HG02759 (cell line): ENCODE data around the gene NRARP.

Experiments used
- ATAC-seq: cut with Tn5 transposase; IDR thresholded peaks from one replicate; pipeline ENCODE4 v1.9.1; 2021; ENCODE audit warnings: mild to moderate bottlenecking, moderate library complexity; ENCODE audit not compliant: unreplicated experiment

NRARP gene

DNA sequence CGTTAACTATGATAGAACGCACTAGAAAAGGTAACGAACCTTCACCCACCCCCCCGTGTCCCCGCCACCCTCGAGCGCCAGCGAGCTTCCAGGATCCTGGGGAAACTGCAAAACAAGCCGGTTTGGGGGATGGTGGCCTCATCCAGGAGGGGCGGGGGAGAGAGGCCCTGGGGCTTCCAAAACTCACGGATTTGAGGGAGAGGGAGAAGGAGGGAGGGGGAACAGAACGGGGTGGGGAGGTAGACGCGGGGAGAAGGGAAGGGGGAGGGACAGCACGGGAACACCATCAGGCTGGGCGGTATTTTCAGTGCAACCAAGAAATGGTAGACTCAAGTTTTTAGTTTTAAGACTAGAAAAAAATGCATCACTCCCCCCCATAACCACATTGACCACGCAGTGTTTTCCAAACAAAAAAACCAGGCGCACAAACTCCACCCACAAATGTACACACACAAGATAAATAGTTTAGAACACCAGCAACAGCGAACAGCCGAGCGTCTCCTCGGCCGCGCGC is 1.4 kb downstream of the NRARP start:
- ATAC-seq, result no peak

DNA sequence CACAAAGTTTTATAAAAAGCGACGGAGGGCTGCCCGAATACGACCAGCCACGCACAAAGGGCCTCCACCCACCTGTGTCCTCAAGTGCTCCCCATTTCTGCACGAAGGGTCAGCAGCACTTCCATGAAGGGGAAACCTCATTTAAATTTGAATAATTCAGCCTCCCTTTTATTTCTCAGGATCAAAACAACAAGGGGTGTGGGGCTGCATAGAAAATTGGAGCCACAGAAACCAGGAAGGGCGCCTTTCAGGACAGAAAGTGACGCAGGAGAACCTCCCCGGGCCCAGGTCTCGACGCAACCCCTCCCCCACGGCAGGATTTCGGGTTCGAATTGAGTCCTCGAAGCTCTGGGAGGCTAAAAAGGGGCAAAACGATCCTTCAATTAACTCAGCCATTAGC is 2.1 kb downstream of the NRARP start:
- no peak for ATAC-seq

DNA sequence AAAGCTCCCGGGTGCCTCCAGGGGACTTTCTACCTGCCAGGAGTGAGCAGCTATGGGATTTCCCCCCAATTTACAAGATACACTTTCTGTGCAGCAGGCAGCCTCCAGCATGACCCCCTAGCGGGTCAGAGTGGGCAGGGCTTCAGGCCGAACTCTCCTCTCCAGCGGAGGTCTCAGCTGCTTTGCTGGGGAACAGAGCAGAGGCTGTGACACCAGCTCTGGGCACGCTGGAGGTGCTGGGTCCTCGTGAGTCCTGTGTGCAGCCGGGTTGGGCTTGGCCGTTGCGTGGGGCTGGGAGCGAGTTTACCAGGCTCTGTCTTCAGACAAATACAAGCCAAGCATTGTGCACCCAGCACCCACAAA is 2.9 kb downstream of the NRARP start:
- no peak for ATAC-seq

DNA sequence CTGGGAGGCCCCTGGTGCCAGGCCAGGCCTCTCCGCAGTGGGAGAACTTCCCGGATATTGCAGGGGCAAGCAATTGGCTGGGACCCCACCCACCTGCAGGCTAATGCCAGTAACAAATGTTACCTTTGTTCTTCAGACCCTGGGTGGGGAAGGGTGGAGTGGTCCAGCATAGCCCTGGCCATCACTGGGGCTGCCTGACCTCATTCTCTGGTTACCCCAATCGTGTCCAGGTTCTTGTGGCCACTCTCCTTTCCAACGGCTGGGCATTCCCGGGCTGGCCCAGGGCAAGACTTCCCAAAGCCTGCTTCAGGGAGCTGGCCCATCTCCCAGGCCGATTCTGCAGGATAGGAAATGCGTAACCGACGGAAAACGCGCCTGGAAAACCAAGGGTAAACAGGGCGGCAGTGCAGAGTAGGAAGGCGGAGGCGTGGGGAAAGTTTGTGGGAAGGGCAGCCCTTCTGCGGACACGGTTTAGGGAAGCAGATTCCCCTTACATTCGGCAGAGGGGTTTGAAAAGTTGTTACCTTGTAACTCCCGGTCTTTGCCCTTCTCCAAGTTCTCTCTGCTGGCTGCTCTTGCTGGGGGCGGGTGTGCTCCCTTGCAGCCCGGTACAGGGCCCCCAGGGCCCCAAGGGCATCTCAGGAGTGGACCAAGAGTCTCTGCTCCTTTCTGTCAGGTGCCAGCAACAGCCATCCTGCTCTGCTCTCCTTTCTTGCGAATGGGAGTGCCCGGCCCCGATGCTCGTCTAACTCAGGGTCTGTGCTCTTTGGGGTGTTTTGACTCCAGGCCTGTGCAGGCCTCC is 3.5 kb downstream of the NRARP start:
- ATAC-seq, result no peak

DNA sequence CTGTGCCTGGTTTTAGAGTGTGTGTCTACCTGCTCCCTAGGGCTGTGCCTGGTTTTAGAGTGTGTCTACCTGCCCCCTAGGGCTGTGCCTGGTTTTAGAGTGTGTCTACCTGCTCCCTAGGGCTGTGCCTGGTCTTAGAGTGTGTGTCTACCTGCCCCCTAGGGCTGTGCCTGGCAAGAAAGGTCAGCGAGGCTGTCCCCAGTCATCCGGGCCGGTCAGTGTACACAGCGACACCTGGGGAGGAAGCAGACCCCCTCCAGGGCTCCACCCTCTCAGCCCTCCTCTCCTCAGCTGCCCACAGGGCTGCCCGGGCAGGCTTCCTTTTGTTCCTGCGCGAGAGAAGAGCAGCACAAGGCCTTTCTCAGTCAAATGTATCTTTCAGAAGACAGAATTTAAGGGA is 4.1 kb downstream of the NRARP start:
- no peak for ATAC-seq

DNA sequence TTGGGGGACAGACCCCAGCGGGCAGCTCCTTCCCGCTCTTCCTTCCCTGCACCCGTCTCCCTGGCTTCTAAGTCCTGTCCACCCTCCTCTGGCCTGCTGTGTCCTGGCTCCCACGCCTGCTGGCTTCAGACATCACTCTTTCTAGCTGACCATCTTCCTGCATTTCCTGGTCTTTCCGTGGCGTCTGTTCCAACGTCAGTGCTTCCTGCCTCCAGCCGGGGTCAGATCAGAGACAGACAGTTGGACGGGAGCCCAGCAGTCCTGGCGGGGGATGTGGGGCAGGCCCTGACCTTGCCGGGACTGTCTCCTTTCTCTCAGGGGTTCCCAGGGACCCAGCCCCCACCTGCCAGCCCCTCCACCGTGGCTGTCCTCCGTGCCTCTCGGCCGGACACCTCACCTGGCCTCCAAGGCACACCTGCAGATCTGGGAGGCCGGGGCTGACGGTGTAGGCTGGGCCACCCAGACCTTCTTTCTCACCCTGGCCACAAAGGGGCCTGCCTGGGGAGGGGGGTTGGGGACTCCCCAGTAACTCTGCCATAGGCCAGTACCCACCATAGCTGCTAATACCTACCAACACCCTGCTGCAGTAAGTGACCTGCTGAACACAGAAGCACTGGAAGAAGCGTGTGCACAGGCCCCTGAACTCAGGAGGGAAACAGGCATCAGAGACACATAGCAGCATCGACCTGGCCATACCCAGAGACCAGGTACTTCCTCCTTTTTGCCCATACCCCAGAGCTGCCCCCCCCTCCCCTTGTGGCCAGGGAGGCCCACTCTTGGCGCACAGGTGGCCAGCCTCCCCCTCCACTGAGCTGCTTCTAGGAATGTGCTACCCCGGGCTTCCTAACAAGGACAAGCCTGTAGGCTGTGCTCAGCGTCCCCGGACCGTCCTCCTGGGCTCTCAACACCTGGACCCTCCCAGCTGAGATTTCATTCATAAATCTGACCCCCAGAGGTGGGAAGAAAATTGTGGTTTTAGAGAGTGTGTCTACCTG is 5.1 kb downstream of the NRARP start:
- no peak for ATAC-seq

DNA sequence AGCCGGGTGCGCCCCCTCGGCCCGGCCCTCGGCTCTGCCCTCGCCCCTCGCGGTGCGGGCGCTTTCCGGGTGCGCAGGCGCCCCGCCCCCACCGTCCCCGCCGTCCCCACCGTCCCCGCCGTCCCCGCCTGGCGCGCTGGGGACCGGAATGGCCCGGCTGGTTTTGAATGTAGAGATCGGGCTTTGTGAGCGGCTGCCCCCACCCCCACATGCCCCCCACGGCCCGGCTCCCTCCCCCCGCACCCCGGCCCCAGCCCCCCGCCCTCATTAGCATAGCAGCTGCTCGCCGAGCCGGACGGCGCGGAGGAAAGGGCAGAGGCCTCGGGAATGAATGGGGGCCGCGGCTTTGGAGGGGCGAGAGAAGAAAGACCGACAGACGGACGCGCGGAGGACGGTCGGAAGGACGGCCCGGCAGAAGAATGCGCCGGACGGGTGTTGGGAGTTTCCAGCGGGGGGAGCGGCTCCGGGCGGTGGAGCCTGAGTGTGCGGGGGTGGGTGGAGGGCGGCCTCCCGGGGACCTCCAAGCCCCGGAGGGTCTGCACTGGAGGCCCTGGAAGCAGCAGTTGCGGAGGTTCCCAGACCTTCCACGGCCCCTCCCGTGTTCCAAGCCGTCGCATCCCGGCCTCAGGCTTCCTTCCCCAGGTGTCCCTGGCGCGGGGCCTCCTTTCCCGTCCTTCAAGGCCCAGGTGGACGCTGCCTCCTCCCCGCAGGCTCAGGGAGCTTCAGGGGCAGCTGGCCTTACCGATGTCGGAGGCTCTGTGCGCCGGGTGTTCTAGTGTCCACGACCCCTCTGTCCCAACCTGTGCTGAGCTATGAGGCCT is 6.0 kb downstream of the NRARP start:
- no peak for ATAC-seq

DNA sequence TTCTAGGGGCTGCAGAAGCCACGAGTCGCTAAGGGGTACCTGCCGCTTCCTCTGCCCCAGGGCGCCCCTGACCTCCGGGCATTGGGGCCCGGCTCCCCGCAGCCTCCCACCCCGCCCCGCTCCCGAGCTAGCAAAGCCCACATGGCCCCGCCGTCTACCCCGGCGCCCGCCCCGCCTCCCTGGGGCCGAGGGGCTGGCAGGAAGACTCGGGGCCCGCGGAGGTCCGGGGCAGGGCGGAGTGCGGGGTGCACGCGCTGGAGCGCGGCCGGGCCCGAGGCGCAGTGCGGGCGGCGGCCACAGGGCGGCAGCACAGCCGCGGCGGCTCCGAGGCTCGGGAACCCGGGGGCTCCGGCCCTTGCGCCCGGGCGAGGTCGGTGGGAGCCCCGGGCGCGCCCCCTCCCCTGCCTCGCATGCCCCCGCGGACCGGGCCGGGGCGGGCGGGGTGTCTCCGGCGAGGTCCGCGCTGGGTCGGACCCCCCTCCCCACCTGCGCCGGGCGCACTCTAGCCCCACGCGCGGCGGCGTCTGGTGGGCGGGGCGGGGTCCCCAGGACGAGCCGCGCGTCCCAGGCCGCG is 6.7 kb downstream of the NRARP start:
- ATAC-seq, result no peak

DNA sequence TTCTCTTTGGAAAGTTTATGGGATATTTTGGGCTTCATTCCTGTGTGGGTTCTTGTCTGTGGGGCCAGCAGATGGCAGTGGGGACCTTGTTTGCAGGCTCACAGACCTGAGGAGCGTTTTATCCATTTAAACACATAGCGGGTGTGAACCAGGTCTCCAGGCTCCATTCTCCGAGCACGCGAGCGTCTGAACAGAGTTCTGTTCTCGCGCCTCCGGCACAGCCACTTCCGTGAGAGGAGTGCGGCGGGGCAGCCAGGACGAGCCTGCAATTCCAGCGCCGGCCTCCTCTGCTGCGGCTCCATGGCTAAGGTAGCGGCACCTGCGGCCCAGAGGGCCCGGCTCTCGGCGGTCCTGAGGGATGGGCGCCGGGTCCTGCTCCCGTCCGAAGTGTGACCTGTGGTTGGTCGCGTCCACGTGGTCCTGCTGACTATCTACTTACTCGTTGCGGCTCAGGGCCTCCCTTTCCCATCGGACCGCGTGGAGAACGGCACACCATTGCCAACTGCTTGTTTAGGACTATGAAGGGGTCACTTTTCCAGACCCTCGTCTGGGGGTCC is 7.3 kb downstream of the NRARP start:
- no peak for ATAC-seq

DNA sequence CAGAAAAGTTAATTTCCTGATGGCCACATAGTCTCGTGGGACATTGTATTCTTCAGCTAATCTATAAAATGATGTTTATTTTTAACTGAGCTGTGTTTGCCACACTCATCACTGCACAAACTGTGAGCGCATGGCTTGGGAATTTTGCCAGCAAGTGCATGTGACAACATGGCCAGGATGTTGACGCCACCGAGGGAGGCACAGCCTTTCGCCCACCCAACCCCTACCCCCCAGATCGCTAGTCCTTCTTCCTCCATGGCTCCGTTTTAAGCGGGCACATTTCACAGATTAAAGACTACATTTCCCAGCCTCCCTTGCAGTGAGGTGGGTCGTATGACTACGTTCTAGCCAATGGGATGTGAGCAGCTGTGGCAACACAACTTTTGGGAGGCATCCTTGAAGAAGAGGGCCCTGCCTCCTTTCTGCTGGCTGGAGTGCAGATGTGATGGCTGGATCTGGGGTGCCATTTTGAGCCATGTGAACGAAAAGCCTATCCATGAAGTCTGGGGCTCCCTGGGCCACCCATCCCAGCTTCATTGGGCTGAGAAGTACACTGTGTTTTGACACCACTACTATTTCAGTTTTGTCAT is 7.9 kb downstream of the NRARP start:
- ATAC-seq, result no peak

DNA sequence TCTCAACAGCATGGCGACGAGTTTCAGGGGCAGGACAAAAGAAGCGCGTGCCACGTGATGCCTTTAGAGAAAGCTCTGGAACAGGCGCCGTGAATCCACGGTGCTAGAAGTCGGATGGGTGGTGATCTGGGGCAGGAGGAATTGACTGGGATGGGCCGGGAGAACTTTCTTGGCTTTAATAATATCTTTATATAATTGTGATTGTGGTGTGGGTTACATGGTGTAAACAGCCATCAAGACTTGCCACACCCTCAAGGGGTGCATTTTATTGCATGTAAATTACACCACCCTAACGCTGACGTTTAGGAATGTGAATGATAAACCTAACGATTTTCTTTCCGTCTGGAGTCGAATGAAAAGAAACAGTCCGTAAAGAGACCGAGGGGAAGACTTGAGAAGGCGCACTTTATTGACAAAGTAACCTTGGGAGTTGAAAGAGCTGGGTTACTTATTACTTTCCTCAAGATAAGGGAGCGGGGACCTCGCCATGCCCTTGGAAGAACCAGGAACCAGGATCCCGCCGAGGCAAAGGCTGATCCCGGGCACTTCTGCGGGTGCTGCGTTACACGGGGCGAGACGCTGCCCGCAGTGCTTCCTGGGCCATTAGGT is 8.5 kb downstream of the NRARP start:
- ATAC-seq, result no peak

DNA sequence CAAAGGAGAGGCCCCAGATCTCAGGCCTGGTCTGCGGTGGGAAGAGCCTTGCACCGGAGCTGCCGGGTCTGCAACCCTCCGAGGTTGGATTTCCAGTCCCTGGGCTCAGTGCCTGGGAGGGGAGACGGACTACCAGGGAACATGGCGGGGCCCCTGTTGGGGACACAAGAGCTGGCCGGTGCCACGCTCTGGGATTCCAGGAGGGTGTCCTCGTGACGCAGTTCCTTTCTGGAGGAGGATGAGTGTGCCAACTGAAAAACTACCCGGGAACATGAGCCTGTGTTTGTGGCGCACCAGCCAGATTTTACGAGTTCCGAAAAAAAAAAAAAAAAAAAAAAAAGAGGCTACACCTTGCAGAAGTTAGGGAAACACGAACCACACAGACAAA is 9.0 kb downstream of the NRARP start:
- ATAC-seq, result no peak

DNA sequence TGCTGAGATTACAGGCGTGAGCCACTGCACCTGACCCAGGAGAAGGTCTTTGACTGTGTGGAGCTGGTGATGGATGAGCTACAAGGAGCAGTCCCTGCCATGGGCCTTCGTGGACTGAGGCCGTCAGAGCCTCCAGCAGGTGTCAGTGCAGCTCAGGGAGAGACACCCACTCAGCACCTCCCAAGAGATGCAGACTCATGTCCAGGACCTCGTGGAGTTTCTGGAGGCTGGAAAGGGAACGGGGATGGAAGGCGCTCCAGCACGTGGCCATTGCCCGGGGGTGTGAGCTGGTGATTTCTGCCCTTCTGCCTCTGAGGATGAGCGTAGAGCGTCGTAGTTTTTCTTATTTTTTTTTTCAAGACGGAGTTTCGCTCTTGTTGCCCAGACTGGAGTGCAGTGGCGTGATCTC is 15.1 kb downstream of the NRARP start:
- no peak for ATAC-seq

DNA sequence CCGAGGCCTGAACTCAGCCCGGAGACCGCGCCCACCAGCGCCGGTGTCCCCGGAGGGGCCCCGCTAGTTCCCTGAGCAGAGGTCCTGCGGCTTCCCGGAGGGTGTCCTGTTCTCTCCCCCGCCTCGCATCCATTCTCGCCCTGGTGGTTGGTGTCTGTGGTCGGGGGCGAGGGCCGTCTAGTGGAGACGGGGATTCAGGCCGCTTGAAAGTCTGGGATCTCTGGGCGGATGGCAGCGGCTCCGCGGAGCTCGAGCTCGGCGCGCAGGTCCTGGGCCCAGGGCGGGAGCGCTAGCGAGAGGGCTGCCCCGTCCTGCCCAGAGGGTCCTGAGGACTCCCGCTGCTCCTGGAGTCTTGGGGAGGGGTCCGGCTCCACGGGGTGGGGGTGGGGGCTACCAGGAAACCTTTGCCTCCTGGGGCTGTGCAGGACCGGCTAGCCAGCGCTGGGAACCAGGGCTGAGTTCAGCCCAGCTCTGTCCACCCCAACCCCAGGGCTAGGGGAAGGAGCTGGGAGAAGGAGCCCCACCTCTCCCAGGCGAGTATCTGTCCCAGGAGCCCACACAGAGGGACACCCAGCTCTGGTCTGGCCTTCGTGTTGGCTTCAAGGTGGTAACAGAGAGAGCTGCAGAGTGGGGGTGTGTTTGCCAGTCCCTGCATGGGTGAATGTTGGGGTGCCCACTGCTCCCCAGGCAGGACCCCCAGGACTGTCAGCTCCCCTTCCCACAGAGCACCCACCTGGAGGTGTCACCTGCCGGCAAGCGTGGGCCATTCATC is 20.5 kb downstream of the NRARP start:
- no peak for ATAC-seq

DNA sequence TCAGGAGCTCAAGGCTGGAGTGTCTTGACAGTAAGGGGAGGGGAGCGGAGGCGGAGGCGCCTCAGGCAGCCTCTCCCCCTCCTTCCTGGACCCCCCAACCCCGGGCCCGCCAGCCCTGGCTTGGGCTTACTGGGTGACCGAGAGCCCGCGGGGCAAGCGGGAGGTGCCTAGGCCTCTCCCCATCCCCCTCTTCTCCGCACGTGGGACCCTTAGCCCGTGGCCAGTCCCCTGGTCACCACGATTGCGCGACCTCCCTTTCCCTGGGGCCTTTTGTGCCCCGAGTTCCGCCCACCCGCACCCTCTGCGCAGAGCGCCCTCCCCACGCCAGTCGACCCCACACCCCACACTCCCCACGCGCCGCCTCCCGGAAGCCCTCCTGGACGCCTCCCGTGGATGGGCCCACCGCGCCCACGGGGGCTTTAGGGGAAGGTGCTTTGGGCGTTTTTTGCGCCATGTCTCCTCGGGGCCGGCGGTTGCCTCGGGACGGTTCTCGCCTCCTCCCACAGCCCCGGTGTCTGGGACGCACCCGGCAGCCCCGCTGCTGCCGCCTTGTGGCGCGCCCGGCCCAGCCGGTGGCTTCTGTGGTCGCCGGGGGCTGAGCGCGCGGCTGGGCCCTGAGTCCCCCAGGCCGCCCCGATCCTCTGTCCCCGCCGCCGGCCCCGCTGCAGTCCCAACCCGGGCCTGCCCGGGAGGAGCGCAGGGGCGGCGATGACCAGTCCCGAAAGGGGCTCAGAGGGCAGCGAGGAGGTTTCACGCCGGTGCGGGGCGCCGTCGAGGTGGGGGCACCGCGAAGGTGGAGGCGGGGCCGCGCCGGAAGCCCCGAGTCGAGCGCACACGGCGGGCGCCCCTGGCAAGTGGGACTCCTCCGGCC is 21.4 kb downstream of the NRARP start:
- no peak for ATAC-seq

DNA sequence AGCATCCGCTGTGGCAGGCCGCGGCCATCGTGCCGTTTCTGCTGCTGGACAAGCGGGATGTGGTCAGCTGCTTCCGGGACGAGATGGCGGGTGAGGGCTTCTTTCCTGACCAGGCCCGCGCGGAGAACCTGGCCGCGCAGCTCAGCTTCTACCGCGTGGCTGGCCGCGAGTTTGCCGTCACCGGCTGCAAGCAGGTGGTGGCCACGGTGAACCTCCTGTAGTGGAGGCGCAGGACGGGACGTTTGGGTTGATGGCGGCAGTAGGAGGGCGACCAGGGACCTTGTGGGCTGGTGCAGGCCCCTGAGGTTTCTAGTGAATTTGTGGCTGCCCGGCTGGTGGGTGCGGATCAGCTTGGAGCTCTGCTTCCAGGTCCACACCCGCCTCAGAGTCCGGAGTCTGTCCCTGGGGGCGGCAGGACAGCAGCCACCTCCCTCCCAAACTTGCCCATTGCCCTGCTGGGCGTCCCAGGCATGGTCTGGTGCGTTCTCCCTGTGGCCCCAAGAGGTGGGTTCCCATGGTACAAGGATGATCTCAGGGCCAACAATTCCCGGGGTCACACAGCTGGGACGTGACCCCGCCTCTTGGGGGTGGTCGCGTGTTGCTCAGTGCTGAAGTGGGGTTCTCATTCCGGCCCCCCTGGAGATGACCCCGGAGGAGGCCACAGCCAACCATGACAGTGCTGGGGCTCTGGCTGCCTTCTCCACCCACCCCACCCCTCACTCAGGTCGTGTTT is 22.2 kb downstream of the NRARP start:
- ATAC-seq, result no peak
